ENCODE results near the gene C11orf68. TPM values are rescaled to one million over a fixed set of nuclear protein-coding genes. Genes with fewer than 3 reads are reported as not detected.

C11orf68 gene
- total and polyA plus RNA-seq, 10 of the 15 experiments (the other 5 are each of a cell fraction or from before 2014, with no cell fraction given), result 3.0 to 25.4 (median 16.7) TPM

GRCh38 chr11:65952052-65952521, 33.2 kb upstream of the C11orf68 start:
- Histone ChIP-seq H3K36me3 (ENCODE audit: control insufficient read depth in 2 of 2, insufficient read depth in 2 of 2, low read length in 1 of 2) (no peaks in the 10 kb centered on the region), H3K79me2 (ENCODE audit: control insufficient read depth, insufficient read depth, low read length) (no peaks in the 10 kb centered on the region), H3K4me1 (ENCODE audit: control insufficient read depth, insufficient read depth, low read length) (peaks cover 7% of the 10 kb centered on the region), H3K27ac (ENCODE audit: control insufficient read depth, insufficient read depth) (no peak overlapping the region), H3K9me3 (replicated peaks; ENCODE audit: control insufficient read depth, insufficient read depth, low read length) (no peaks in the 10 kb centered on the region), H3K4me3 (no peak overlapping the region), H2AFZ (ENCODE audit: control insufficient read depth, low read depth, low read length) (no peak overlapping the region), H3K27me3 (replicated peaks in 1 of 2; ENCODE audit: control insufficient read depth in 2 of 2, insufficient read depth in 2 of 2, low read length in 1 of 2) (no peaks in the 10 kb centered on the region), H3K4me2 (ENCODE audit: control insufficient read depth, insufficient read depth) (no peak overlapping the region), H4K20me1 (ENCODE audit: control insufficient read depth, insufficient read depth) (no peaks in the 10 kb centered on the region), H3K9ac (ENCODE audit: control insufficient read depth, insufficient read depth, low read length) (no peak overlapping the region)
- ATAC-seq (no peak), DNase-seq (ENCODE audit: low read depth, low spot score) (no peak), FAIRE-seq (no peak)
- WGBS (ENCODE audit: insufficient coverage, insufficient replicate concordance, low lambda C conversion rate, missing lambda C conversion rate), result 60% methylated on average over 6 of the region's 6 CpGs
- no TSS peak for BruUV-seq (replicated peaks)
- CTCF ChIA-PET, result interaction anchor here (2.3 kb wide), 1 partner anchor 67 kb away, joined by 9 read pairs; no protein-coding TSS in a partner anchor
- intact Hi-C loops (cut with micrococcal nuclease; ENCODE audit: unreplicated experiment), result no loop called here
- RAD21 ChIA-PET (ENCODE audit: unreplicated experiment), result no interaction called here
- POLR2A ChIA-PET, result no interaction called here
- in situ Hi-C loops (cut with MboI), result no loop called here
- SMC1A ChIA-PET (ENCODE audit: uncharacterized antibody, unreplicated experiment), result interaction anchor here (0.7 to 1.0 kb wide), 4 partner anchors 28 to 68 kb away, joined by 3 read pairs; partner anchors contain the start of gene CCDC85B
- TF ChIP-seq HCFC1 (IDR thresholded peaks at IDR 0.05; ENCODE audit: low read length) (no peak), YY1 (IDR thresholded peaks at IDR 0.05; ENCODE audit: low read depth, low read length) (no peak), CREB1 (IDR thresholded peaks at IDR 0.05; ENCODE audit: low read depth) (no peak), ZNF592 (IDR thresholded peaks at IDR 0.05) (no peak), POU2F2 (IDR thresholded peaks at IDR 0.05; ENCODE audit: borderline replicate concordance, low read depth, low read length) (no peak), NRF1 (conservative IDR thresholded peaks at IDR 0.05; ENCODE audit: low read depth, low read length) (no peak), ZNF274 (IDR thresholded peaks at IDR 0.05; ENCODE audit: insufficient read depth, insufficient read length) (no peak), SMC3 (IDR thresholded peaks at IDR 0.05; ENCODE audit: borderline replicate concordance, low read length) (no peak), NR2F1 (conservative IDR thresholded peaks at IDR 0.05) (no peak), E2F8 (IDR thresholded peaks at IDR 0.05; ENCODE audit: low read depth, partially characterized antibody) (no peak), TAF1 (IDR thresholded peaks at IDR 0.05; ENCODE audit: borderline replicate concordance, low read depth, low read length) (no peak), DPF2 (IDR thresholded peaks at IDR 0.05) (no peak), CREM (IDR thresholded peaks at IDR 0.05; ENCODE audit: low read depth) (no peak), ATF2 (IDR thresholded peaks at IDR 0.05; ENCODE audit: low read length) (no peak), SMAD1 (IDR thresholded peaks at IDR 0.05; ENCODE audit: low read depth, partially characterized antibody) (no peak), MYB (IDR thresholded peaks at IDR 0.05; ENCODE audit: borderline replicate concordance, low read depth, low read length) (no peak), PAX8 (IDR thresholded peaks at IDR 0.05) (no peak), USF2 (IDR thresholded peaks at IDR 0.05; ENCODE audit: borderline replicate concordance, low read depth, low read length) (no peak)

Data from GM12878 (cell line).